Ovary (tissue), 9 donors: ENCODE results near the gene PACSIN2. TPM values are rescaled to one million over a fixed set of nuclear protein-coding genes. Genes with fewer than 3 reads are reported as not detected.
"Not testable (repeated sequence)": the region's sequence is repeated elsewhere in the genome, so short reads cannot be mapped to it uniquely, and the experiment has no call there.

ENCODE experiments used
- DNase-seq, 5 donors: peaks; one replicate each; pipeline ENCODE4 v3.0.0-alpha.2; 2019 to 2020
- H3K27ac ChIP-seq, 2 donors: fragments of 200-600 bp; one replicate each; pipeline versions ENCODE4 v1.5.1 to v1.8.0; 2019 to 2022
- H3K27me3 ChIP-seq: fragments of 200-600 bp; one replicate; pipeline ENCODE4 v1.8.0; 2022
- H3K36me3 ChIP-seq: fragments of 200-600 bp; sonication (generic); one replicate; pipeline ENCODE4 v1.5.1; 2019
- H3K4me1 ChIP-seq: one replicate; pipeline ENCODE4 v1.8.1; 2013; ENCODE audit warnings: mild to moderate bottlenecking, moderate library complexity; ENCODE audit not compliant: insufficient read depth
- H3K4me3 ChIP-seq: fragments of 200-600 bp; sonication (generic); one replicate; pipeline ENCODE4 v1.5.1; 2017
- H3K9me3 ChIP-seq, 2 donors: fragments of 200-600 bp in 1 of 2; sonication (generic) in 1 of 2; one replicate each; pipeline versions ENCODE4 v1.5.1 to v1.8.1; 2013 to 2019; ENCODE audit warnings: mild to moderate bottlenecking in 1 of 2, moderate library complexity in 1 of 2
- EP300 ChIP-seq: sonication (generic); formaldehyde crosslinking; IDR thresholded peaks from one replicate; pipeline ENCODE4 v1.6.1; 2017; ENCODE audit warnings: antibody characterized with exemption
- POLR2A ChIP-seq: fragments of 450-650 bp; IDR thresholded peaks from one replicate; pipeline ENCODE4 v1.6.1; 2017; ENCODE audit warnings: antibody characterized with exemption, mild to moderate bottlenecking, moderate library complexity
- WGBS, 3 donors: extraction: QIAGEN DNeasy Blood & Tissue Kit in 1 of 3; methylation state at CpG; one replicate each; pipeline versions ENCODE4 v1.1.5 to v1.1.7; 2013 to 2017; 5-methylcytosine and 5-hydroxymethylcytosine counted together
- intact Hi-C, 4 donors: fragments of 100-400 bp; cut with DNase I; formaldehyde crosslinking; loops; one replicate each; pipeline versions ENCODE4 v1.11.0 to v1.15.1; 2022 to 2023
- polyA plus RNA-seq, 2 donors: library from polyadenylated mRNA; stranded (reverse); fragments of 200-250 nt in 1 of 2; fragments of 350-450 nt in 1 of 2; fragmentation: Illumina TruSeq in 1 of 2; extraction: RNeasy Lipid Tissue Mini Kit (QIAGEN cat#74804) in 1 of 2; gene quantifications; one replicate each; pipeline ENCODE4 v1.2.3, GENCODE V29; 2013 to 2014
- total RNA-seq, 7 donors: library from RNA; depleted of rRNA in 2 of 7; stranded (reverse); fragments of >200 nt in 2 of 7; fragmentation: NEBNext Ultra II Directional in 3 of 7; extraction: Animal tissue kit (Norgen Biotek cat#: 25700) in 3 of 7; gene quantifications; one replicate each; pipeline versions ENCODE4 v1.1.0 to v1.2.4, GENCODE V29; 2016 to 2023
- TF ChIP-seq, protein P1 (sequence below), 3 donors: fragments of 450-650 bp in 2 of 3; fragments of 200-600 bp in 1 of 3; IDR thresholded peaks; one replicate each; pipeline versions ENCODE4 v1.5.1 to v1.8.0; 2016 to 2022; ENCODE audit warnings: antibody characterized with exemption in 3 of 3, mild to moderate bottlenecking in 1 of 3
- donor health status: DM: no; HTN: no; CAD: no; lungs with moderate emphysema.
- donor health status: DM: no; HTN: no; CAD: no.
- donor health status: Bipolar disorder and iron deficiency.
- donor health status: DM: yes; HTN: yes; CAD: no.
- donor health status: DM: no; HTN: no; CAD: no.
- donor health status: DM: yes; HTN: yes; CAD: no.

Gene PACSIN2
- total and polyA plus RNA-seq, 9 donors = 25.5 to 60.0 (median 48.0) TPM

- Histone ChIP-seq H3K27me3 (no peaks in the 10 kb centered on the region), H3K4me3 (no peak overlapping the region), H3K36me3 (no peaks in the 10 kb centered on the region), H3K4me1 (peaks cover 9% of the 10 kb centered on the region), H3K27ac (no peak overlapping the region), H3K9me3 (no peaks in the 10 kb centered on the region)
- DNase-seq = peak in 1 of 5 donors; percentile 19
- TF ChIP-seq POLR2A (no peak), EP300 (no peak)
- TF ChIP-seq, protein P1, sequence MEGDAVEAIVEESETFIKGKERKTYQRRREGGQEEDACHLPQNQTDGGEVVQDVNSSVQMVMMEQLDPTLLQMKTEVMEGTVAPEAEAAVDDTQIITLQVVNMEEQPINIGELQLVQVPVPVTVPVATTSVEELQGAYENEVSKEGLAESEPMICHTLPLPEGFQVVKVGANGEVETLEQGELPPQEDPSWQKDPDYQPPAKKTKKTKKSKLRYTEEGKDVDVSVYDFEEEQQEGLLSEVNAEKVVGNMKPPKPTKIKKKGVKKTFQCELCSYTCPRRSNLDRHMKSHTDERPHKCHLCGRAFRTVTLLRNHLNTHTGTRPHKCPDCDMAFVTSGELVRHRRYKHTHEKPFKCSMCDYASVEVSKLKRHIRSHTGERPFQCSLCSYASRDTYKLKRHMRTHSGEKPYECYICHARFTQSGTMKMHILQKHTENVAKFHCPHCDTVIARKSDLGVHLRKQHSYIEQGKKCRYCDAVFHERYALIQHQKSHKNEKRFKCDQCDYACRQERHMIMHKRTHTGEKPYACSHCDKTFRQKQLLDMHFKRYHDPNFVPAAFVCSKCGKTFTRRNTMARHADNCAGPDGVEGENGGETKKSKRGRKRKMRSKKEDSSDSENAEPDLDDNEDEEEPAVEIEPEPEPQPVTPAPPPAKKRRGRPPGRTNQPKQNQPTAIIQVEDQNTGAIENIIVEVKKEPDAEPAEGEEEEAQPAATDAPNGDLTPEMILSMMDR (IDR thresholded peaks at IDR 0.05) = no peak
- intact Hi-C loops = loop anchor here in 1 of 4 donors (10.0 kb wide), 1 partner anchor 72 kb away; no protein-coding TSS in a partner anchor
- 73 to 78% (median 78%) methylated on average over 13 of the region's 13 CpGs for WGBS, 3 donors
Observed at GRCh38 chr22:42922374-42923191, 92.4 kb downstream of the PACSIN2 start.

GRCh38 chr22:42920101-42920820 is 94.7 kb downstream of the PACSIN2 start:
- peak in 1 of 5 donors; percentile 21 for DNase-seq
- Histone ChIP-seq H3K4me3 (no peak overlapping the region), H3K27me3 (no peaks in the 10 kb centered on the region), H3K9me3 (no peaks in the 10 kb centered on the region), H3K36me3 (no peaks in the 10 kb centered on the region), H3K27ac (no peak overlapping the region), H3K4me1 (peaks cover 6% of the 10 kb centered on the region)
- TF ChIP-seq, protein P1 (IDR thresholded peaks at IDR 0.05) = no peak
- TF ChIP-seq POLR2A (no peak), EP300 (no peak)
- intact Hi-C loops = loop anchor here in 1 of 4 donors (10.0 kb wide), 1 partner anchor 75 kb away; no protein-coding TSS in a partner anchor
- 69 to 81% (median 77%) methylated on average over 10 of the region's 10 CpGs for WGBS, 3 donors

DNA sequence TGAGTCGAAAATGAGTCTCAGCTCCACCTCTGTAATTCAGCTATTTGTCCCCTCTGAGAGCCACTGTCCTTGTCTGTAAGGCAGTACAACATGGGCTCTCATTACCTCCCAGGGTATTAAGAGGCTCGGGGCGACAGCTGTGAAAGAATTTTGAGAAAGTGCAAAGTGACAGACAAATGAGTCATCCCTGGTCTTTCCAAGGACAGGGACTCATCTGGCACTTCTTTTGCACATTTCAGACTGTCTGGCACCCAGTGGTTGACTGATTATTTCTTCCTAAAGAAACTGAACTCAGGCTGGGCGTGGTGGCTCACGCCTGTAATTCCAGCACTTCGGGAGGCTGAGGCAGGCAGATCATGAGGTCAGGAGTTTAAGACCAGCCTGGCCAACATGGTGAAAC is 95.8 kb downstream of the PACSIN2 start:
- peak in 1 of 5 donors; percentile 5 for DNase-seq
- no peaks in the 10 kb centered on the region for H3K27me3 ChIP-seq
- no peaks in the 10 kb centered on the region for H3K9me3 ChIP-seq
- intact Hi-C loops = no loop called here
- H3K27ac ChIP-seq = no peak overlapping the region
- TF ChIP-seq, protein P1 (IDR thresholded peaks at IDR 0.05) = no peak
- TF ChIP-seq POLR2A (no peak), EP300 (no peak)
- no peaks in the 10 kb centered on the region for H3K36me3 ChIP-seq
- WGBS, 3 donors = 77 to 87% (median 83%) methylated on average over 6 of the region's 6 CpGs
- peaks cover 6% of the 10 kb centered on the region for H3K4me1 ChIP-seq
- H3K4me3 ChIP-seq = no peak overlapping the region

GRCh38 chr22:42918500-42918899 is 96.4 kb downstream of the PACSIN2 start:
- no peak overlapping the region for H3K27ac ChIP-seq
- H3K27me3 ChIP-seq = no peaks in the 10 kb centered on the region
- 96 to 99% (median 98%) methylated on average over 4 of the region's 4 CpGs for WGBS, 3 donors
- no peak overlapping the region for H3K4me3 ChIP-seq
- peak in 1 of 5 donors; percentile 3 for DNase-seq
- H3K9me3 ChIP-seq = no peaks in the 10 kb centered on the region
- H3K4me1 ChIP-seq = peaks cover 6% of the 10 kb centered on the region
- TF ChIP-seq, protein P1 (IDR thresholded peaks at IDR 0.05) = no peak
- TF ChIP-seq POLR2A (no peak), EP300 (no peak)
- intact Hi-C loops = no loop called here
- no peaks in the 10 kb centered on the region for H3K36me3 ChIP-seq

- H3K4me1 ChIP-seq, H3K9me3 ChIP-seq, H3K27me3 ChIP-seq, H3K27ac ChIP-seq, H3K36me3 ChIP-seq, intact Hi-C loops, DNase-seq, H3K4me3 ChIP-seq: not testable (repeated sequence)
- 97 to 98% (median 98%) methylated on average over 6 of the region's 6 CpGs for WGBS, 3 donors
Observed at GRCh38 chr22:42917358-42917757, 97.6 kb downstream of the PACSIN2 start.
